OCI-LY7 (cell line): ENCODE results near the gene PPP1R3E.

Experiments used
- EZH2phosphoT487 ChIP-seq: fragments of 200-600 bp; sonication (generic); IDR thresholded peaks from 2 replicates; pipeline ENCODE4 v1.6.1; 2018; ENCODE audit warnings: low read depth, borderline replicate concordance, mild to moderate bottlenecking, mixed run types, antibody characterized with exemption, low read length, moderate library complexity, mixed read lengths
- TF ChIP-seq, protein P1 (sequence below): fragments of 200-600 bp; sonication (generic); conservative IDR thresholded peaks from 2 replicates; pipeline ENCODE4 v1.5.1; 2014; ENCODE audit warnings: mild to moderate bottlenecking, antibody characterized with exemption, low read length, moderate library complexity, mixed read lengths

DNA sequence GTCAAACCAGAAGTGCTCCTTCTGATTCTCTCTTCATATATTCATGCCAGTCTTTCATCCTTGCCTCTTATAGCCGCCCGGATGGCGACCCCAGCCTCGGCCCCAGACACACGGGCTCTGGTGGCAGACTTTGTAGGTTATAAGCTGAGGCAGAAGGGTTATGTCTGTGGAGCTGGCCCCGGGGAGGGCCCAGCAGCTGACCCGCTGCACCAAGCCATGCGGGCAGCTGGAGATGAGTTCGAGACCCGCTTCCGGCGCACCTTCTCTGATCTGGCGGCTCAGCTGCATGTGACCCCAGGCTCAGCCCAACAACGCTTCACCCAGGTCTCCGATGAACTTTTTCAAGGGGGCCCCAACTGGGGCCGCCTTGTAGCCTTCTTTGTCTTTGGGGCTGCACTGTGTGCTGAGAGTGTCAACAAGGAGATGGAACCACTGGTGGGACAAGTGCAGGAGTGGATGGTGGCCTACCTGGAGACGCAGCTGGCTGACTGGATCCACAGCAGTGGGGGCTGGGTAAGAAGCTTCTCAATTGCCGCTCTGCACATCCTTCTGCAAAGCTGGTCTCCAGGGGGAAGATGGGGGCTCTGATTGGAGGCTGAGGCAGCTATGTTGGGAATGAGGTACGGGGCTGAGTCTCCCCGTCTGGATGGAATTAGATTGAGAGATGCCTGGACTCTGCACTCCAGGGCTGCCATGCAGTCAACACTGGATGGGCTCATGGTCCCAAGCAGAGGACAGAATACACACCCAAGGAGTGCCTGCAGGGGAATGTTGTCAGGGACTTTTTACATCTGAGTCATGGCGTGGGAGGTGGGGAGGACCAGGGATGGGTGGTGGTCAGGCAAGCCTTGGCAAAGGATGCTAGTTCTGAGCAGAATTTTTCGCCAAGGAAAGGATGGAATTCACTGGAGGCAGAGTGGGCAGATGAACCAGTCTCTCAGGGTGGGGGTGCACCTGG lies 5.3 kb upstream of the PPP1R3E start:
- TF ChIP-seq, protein P1, sequence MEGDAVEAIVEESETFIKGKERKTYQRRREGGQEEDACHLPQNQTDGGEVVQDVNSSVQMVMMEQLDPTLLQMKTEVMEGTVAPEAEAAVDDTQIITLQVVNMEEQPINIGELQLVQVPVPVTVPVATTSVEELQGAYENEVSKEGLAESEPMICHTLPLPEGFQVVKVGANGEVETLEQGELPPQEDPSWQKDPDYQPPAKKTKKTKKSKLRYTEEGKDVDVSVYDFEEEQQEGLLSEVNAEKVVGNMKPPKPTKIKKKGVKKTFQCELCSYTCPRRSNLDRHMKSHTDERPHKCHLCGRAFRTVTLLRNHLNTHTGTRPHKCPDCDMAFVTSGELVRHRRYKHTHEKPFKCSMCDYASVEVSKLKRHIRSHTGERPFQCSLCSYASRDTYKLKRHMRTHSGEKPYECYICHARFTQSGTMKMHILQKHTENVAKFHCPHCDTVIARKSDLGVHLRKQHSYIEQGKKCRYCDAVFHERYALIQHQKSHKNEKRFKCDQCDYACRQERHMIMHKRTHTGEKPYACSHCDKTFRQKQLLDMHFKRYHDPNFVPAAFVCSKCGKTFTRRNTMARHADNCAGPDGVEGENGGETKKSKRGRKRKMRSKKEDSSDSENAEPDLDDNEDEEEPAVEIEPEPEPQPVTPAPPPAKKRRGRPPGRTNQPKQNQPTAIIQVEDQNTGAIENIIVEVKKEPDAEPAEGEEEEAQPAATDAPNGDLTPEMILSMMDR, result no peak
- TF ChIP-seq EZH2phosphoT487, result no peak
